Tibial artery (tissue), 4 donors: Measurements from ENCODE around the gene AP2B1.

Experiments used
- DNase-seq, 2 donors: peaks; one replicate each; pipeline ENCODE4 v3.0.0-alpha.2; 2019
- H3K27ac ChIP-seq, 2 donors: fragments of 200-600 bp; sonication (generic) in 1 of 2; 1 replicate in 1 of 2; 2 replicates in 1 of 2; pipeline ENCODE4 v1.5.1; 2018 to 2019; ENCODE audit warnings: mild to moderate bottlenecking in 1 of 2
- H3K27me3 ChIP-seq, 2 donors: fragments of 200-600 bp; sonication (generic) in 1 of 2; one replicate each; pipeline versions ENCODE4 v1.5.1 to v1.6.0; 2016 to 2019
- H3K36me3 ChIP-seq, 3 donors: fragments of 200-600 bp; sonication (generic) in 2 of 3; one replicate each; pipeline ENCODE4 v1.5.1; 2016 to 2019; ENCODE audit warnings: mild to moderate bottlenecking in 2 of 3
- H3K4me1 ChIP-seq, 4 donors: fragments of 200-600 bp; sonication (generic) in 2 of 4; 1 replicate in 3 of 4; 2 replicates in 1 of 4; pipeline ENCODE4 v1.5.1; 2016 to 2019
- H3K4me3 ChIP-seq, 2 donors: fragments of 200-600 bp; sonication (generic) in 1 of 2; 1 replicate in 1 of 2; 2 replicates in 1 of 2; pipeline ENCODE4 v1.5.1; 2018 to 2019; ENCODE audit warnings: mild to moderate bottlenecking in 2 of 2
- H3K9me3 ChIP-seq, 3 donors: fragments of 200-600 bp; sonication (generic) in 1 of 3; one replicate each; pipeline ENCODE4 v1.5.1; 2016 to 2019
- CTCF ChIP-seq, 2 experiments: fragments of 200-600 bp in 1 of 2; fragments of 450-650 bp in 1 of 2; IDR thresholded peaks; one replicate each; pipeline ENCODE4 v1.5.1; 2017 to 2019; ENCODE audit warnings: antibody characterized with exemption in 2 of 2, mild to moderate bottlenecking in 1 of 2, moderate library complexity in 1 of 2
- intact Hi-C: fragments of 100-400 bp; cut with DNase I; formaldehyde crosslinking; loops from one replicate; pipeline ENCODE4 v1.15.0; 2023; ENCODE audit warnings: low total_unique reads

The AP2B1 gene

GRCh38 chr17:35714988-35715387 lies 127.9 kb downstream of the AP2B1 start:
- Histone ChIP-seq H3K27ac (peak overlapping the region in 1 of 2 donors; percentile 74), H3K4me1 (peaks cover 0 to 72% (median 43%) of the 10 kb centered on the region in 4 donors)

GRCh38 chr17:35715416-35715815 lies 128.3 kb downstream of the AP2B1 start:
- intact Hi-C loops = no loop called here
- Histone ChIP-seq H3K4me1 (peaks cover 0 to 72% (median 43%) of the 10 kb centered on the region in 4 donors), H3K36me3 (peaks cover 14 to 22% (median 16%) of the 10 kb centered on the region in 3 donors), H3K4me3 (no peak overlapping the region), H3K9me3 (no peaks in the 10 kb centered on the region), H3K27ac (peak overlapping the region; percentile 44 to 74), H3K27me3 (no peaks in the 10 kb centered on the region)
- no peak for TF ChIP-seq CTCF (IDR thresholded peaks at IDR 0.05)
- no peak for DNase-seq

More at GRCh38 chr17:35714988-35715387, 127.9 kb downstream of the AP2B1 start:
- intact Hi-C loops = no loop called here
- Histone ChIP-seq H3K36me3 (peaks cover 19 to 25% (median 20%) of the 10 kb centered on the region in 3 donors), H3K4me3 (no peak overlapping the region), H3K9me3 (no peaks in the 10 kb centered on the region), H3K27me3 (no peaks in the 10 kb centered on the region)
- TF ChIP-seq CTCF (IDR thresholded peaks at IDR 0.05) = no peak
- no peak for DNase-seq

GRCh38 chr17:35716173-35716572 lies 129.1 kb downstream of the AP2B1 start:
- Histone ChIP-seq H3K4me1 (peaks cover 0 to 72% (median 43%) of the 10 kb centered on the region in 4 donors), H3K9me3 (no peaks in the 10 kb centered on the region), H3K27me3 (no peaks in the 10 kb centered on the region), H3K36me3 (peaks cover 8 to 19% (median 11%) of the 10 kb centered on the region in 3 donors), H3K27ac (peak overlapping the region; percentile 44 to 74), H3K4me3 (no peak overlapping the region)
- intact Hi-C loops = no loop called here
- no peak for TF ChIP-seq CTCF (IDR thresholded peaks at IDR 0.05)
- no peak for DNase-seq

GRCh38 chr17:35716897-35717465 lies 129.9 kb downstream of the AP2B1 start:
- intact Hi-C loops = no loop called here
- peak in 1 of 2 experiments; percentile 4 for TF ChIP-seq CTCF (IDR thresholded peaks at IDR 0.05)
- DNase-seq = peak in 1 of 2 donors; percentile 38
- Histone ChIP-seq H3K4me1 (peaks cover 0 to 71% (median 43%) of the 10 kb centered on the region in 4 donors), H3K9me3 (no peaks in the 10 kb centered on the region), H3K27ac (peak overlapping the region; percentile 44 to 74), H3K36me3 (peaks cover 9 to 20% (median 11%) of the 10 kb centered on the region in 3 donors), H3K27me3 (no peaks in the 10 kb centered on the region), H3K4me3 (no peak overlapping the region)

GRCh38 chr17:35717475-35717874 lies 130.4 kb downstream of the AP2B1 start:
- H3K4me3 ChIP-seq = no peak overlapping the region
- peak overlapping the region; percentile 44 to 74 for H3K27ac ChIP-seq
- H3K27me3 ChIP-seq = no peaks in the 10 kb centered on the region
- TF ChIP-seq CTCF (IDR thresholded peaks at IDR 0.05) = no peak
- H3K4me1 ChIP-seq = peaks cover 0 to 66% (median 42%) of the 10 kb centered on the region in 4 donors
- no peak for DNase-seq
- H3K36me3 ChIP-seq = peaks cover 10 to 19% (median 11%) of the 10 kb centered on the region in 3 donors
- intact Hi-C loops = no loop called here
- H3K9me3 ChIP-seq = no peaks in the 10 kb centered on the region
